ENCODE measurements around the gene EGR4.

The EGR4 gene

DNA sequence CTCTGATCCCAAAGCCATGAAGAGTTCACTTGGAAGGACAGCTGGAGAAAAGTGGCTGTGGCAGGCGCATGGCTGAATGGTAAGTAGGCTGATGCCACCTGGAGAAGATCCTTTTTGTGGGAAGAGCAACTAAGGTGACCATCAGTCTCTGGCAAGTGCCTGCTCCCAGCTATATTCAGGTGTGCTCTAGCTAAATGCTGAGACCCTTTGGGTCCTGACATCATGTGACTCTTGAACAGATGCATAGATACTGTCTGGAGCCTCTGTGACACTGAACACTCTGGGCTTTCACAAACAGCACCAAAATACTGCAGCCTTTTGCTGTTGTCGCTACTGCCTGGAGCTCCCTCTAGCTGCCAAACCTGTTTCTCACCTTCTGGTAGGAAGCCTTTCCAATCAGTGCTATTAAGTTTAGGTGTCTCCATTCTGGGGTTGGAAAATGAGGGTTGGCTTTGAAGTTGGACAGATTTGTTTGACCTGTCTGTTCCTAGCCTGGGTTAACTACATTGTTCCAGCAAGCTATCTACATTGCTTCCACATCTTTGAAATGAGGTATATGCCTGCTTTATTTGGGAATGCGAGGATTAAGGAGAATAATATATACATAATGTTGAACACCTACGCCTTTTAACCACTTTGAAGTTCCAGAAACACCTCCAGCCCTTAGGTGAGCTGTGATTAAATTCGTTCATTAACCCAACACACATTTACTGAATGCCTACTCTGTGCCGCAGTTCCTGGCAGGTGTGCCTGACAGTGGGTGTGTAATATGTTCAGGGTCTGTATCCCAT lies 3.1 kb downstream of the EGR4 start:
- Histone ChIP-seq H3K4me1 (ENCODE audit: control insufficient read depth, insufficient read depth, low read length) (peaks cover 11% of the 10 kb centered on the region), H3K27ac (ENCODE audit: low read depth, low read length) (no peak overlapping the region), H3K9me3 (ENCODE audit: control insufficient read depth, insufficient read depth, low read length) (no peaks in the 10 kb centered on the region), H3K4me3 (ENCODE audit: low read depth, low read length) (no peak overlapping the region), H3K27me3 (ENCODE audit: control insufficient read depth, insufficient read depth, low read length) (peaks cover 98% of the 10 kb centered on the region), H3K9ac (ENCODE audit: low read depth, low read length) (no peak overlapping the region), H3K36me3 (ENCODE audit: control insufficient read depth, insufficient read depth, low read length) (no peaks in the 10 kb centered on the region)

DNA sequence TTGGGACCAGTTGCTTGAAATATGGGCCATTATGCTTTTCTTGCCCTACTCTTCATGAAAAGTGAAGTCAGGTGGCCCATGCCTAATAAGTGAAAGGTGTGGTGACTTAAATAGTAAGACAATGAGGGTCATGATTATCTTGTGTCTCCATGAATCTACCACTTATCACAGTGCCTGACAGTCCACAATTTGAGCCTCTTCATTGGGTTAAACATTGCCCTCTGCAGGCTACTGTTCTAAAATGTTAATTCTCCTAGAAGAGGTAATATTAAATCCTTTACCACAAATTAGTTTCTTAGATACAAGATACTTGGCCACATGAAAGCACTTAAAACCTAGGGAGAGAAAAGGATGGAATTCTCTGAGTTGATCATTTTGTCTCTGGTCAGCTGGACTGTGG lies 4.0 kb downstream of the EGR4 start:
- H3K27ac ChIP-seq (ENCODE audit: low read depth, low read length): no peak overlapping the region

DNA sequence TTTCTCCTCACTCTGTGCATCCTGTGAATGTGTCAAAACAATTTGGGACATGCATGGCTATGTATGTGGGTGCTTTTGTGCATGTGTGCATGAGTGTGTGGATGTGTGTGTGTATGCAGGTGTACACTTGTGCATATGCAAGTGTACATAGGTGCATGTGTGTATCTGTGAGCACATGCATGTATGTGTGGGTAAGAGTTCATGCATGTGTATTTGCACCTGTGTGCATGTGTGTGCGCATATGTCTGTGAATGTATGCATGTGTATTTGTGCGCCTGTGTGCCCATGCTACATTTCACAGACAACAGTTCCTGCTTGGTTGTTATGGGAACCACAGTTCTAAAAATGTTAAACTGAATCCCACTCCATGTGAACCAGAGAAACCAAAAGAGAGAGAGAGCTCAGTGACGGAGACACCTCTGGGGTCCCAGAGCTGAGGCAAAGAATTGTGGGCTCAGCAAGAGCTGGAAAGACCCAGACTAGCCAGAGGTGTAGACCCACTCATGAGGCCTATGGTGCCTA lies 7.2 kb downstream of the EGR4 start:
- Histone ChIP-seq H3K36me3 (ENCODE audit: control insufficient read depth, insufficient read depth, low read length) (no peaks in the 10 kb centered on the region), H3K9me3 (ENCODE audit: control insufficient read depth, insufficient read depth, low read length) (no peaks in the 10 kb centered on the region), H3K4me3 (ENCODE audit: low read depth, low read length) (no peak overlapping the region), H3K27ac (ENCODE audit: low read depth, low read length) (no peak overlapping the region), H3K27me3 (ENCODE audit: control insufficient read depth, insufficient read depth, low read length) (peaks cover 63% of the 10 kb centered on the region), H3K4me1 (ENCODE audit: control insufficient read depth, insufficient read depth, low read length) (peaks cover 20% of the 10 kb centered on the region), H3K9ac (ENCODE audit: low read depth, low read length) (no peak overlapping the region)

More for the DNA sequence above, 4.0 kb downstream of the EGR4 start:
- Histone ChIP-seq H3K4me1 (ENCODE audit: control insufficient read depth, insufficient read depth, low read length) (peaks cover 16% of the 10 kb centered on the region), H3K9me3 (ENCODE audit: control insufficient read depth, insufficient read depth, low read length) (no peaks in the 10 kb centered on the region), H3K4me3 (ENCODE audit: low read depth, low read length) (no peak overlapping the region), H3K9ac (ENCODE audit: low read depth, low read length) (no peak overlapping the region), H3K27me3 (ENCODE audit: control insufficient read depth, insufficient read depth, low read length) (peaks cover 92% of the 10 kb centered on the region), H3K36me3 (ENCODE audit: control insufficient read depth, insufficient read depth, low read length) (no peaks in the 10 kb centered on the region)

DNA sequence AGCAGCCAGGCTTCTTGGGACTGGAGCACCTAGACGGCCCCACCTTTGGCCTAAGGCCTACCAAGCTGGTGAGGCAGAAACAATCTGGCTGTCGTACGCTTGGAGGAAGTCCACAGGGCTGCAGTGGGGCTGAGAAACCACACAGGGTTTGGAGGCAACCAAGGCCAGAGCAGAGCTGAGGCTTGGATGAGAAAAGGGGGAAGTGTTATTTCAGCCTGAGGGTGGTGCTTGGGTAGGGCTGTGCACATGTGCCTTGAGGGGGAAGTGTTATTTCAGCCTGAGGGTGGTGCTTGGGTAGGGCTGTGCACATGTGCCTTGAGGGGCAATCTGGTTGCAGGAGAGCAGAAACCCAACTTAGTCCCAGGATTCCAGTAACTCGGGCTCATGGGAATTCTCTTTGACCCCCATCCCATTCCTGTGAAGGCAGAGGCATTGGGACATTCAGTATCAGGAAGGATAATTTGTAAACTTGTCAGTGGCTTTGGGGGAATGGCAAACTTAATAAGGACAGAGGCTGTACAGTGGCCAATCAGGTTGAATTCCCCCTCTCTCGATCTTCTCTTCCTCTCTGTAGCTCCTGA lies 8.1 kb downstream of the EGR4 start:
- Histone ChIP-seq H3K36me3 (ENCODE audit: control insufficient read depth, insufficient read depth, low read length) (no peaks in the 10 kb centered on the region), H3K4me1 (ENCODE audit: control insufficient read depth, insufficient read depth, low read length) (peaks cover 20% of the 10 kb centered on the region), H3K27ac (ENCODE audit: low read depth, low read length) (no peak overlapping the region), H3K9me3 (ENCODE audit: control insufficient read depth, insufficient read depth, low read length) (no peaks in the 10 kb centered on the region), H3K9ac (ENCODE audit: low read depth, low read length) (peak overlapping the region; percentile 15; the same call in 1 of the 2 replicates), H3K4me3 (ENCODE audit: low read depth, low read length) (peak overlapping the region; percentile 81), H3K27me3 (ENCODE audit: control insufficient read depth, insufficient read depth, low read length) (peaks cover 53% of the 10 kb centered on the region)

DNA sequence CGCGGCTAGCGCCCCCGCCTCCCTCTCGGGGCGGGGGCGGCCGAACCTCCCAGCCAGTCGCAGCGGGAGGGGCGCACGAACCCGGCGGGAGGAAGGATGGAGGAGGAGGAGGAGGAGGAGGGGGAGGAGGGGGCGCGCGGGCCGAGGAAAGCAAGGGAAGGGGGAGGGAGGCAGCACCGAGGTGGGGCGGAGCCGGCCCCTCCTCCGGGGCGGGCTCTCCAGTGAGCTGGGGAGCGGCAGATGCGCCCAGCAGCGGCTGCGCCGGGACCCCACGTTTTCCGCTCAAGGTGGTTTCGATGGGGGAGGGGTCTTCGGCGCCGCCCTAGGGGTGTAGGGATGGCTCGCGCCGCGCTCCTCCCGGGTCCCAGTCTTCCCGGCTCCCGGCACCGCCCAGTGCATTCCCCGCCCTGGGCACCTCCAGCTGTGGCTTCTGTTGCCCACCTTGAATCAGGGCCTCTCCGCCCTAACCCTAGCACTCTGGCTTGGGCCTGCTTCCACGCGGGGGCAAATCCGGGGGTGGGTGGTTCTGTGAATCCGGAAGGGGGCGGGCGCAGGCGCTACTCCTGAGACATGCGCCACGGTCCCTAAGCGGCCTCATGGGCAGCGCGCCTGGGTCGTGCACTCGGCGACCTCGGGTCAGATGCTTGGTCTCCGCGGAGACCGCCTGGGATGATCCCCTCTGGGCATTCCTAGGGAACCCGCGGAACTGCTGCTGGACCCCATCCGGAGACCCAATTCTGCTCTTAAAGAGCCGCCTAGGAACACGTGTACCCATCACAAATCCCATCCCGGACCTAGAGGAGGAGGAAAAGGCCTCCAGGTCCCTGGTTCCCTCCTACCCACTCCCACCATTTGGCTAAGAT lies 8.8 kb downstream of the EGR4 start, which contains the start of gene FBXO41:
Gene FBXO41 (minus strand): TSS at position 183 of the 863 bp plus-strand sequence. CDS start 14,848 bp downstream, outside the sequence.
- Histone ChIP-seq H3K36me3 (ENCODE audit: control insufficient read depth, insufficient read depth, low read length) (no peaks in the 10 kb centered on the region), H3K4me3 (ENCODE audit: low read depth, low read length) (peak within 1 kb of the TSS; percentile 81), H3K27me3 (ENCODE audit: control insufficient read depth, insufficient read depth, low read length) (peaks cover 46% of the 10 kb centered on the region), H3K27ac (ENCODE audit: low read depth, low read length) (peak within 1 kb of the TSS; percentile 43), H3K9me3 (ENCODE audit: control insufficient read depth, insufficient read depth, low read length) (no peaks in the 10 kb centered on the region), H3K9ac (ENCODE audit: low read depth, low read length) (peak within 1 kb of the TSS; percentile 65), H3K4me1 (ENCODE audit: control insufficient read depth, insufficient read depth, low read length) (peaks cover 20% of the 10 kb centered on the region)

DNA sequence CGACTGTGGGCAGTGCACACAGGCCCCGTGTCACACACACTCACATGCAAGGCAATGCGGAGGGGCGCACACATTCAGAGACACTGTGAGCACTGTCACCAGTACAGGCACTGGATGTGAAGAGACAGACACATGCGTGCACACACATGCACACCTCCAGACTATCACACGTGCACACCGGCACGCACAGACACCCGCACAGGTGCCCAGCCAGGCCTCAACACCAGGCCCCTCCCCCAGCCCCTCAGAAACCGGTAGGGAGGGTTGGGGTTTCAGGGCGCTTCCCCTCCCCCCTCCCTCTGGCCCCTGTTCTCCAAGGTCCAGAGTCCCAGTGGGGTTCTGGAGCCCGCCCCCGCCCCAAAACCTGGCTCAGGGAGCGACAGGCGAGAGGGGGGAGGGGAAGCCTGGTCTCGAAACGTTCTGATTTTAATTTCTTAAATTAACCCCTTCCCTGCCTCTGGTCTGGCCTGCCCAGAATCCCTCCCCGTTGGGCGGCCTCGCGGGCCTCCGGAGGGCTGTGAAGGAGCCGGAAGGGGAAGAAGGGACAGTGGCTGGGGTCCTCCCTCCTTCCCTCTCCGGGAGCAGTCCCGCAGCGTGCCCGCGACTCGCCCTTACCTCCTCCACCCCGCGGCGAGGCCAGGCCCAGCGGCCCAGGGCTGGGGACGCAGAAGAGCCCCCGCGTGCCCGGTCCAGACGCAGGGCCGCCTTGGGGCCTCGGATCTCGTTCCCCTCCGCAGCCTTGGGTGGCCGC lies 9.6 kb downstream of the EGR4 start:
- Histone ChIP-seq H3K9ac (ENCODE audit: low read depth, low read length) (peak overlapping the region; percentile 65), H3K9me3 (ENCODE audit: control insufficient read depth, insufficient read depth, low read length) (no peaks in the 10 kb centered on the region), H3K27me3 (ENCODE audit: control insufficient read depth, insufficient read depth, low read length) (peaks cover 38% of the 10 kb centered on the region), H3K36me3 (ENCODE audit: control insufficient read depth, insufficient read depth, low read length) (no peaks in the 10 kb centered on the region), H3K4me1 (ENCODE audit: control insufficient read depth, insufficient read depth, low read length) (peaks cover 20% of the 10 kb centered on the region), H3K27ac (ENCODE audit: low read depth, low read length) (peak overlapping the region; percentile 43), H3K4me3 (ENCODE audit: low read depth, low read length) (peak overlapping the region; percentile 81)

DNA sequence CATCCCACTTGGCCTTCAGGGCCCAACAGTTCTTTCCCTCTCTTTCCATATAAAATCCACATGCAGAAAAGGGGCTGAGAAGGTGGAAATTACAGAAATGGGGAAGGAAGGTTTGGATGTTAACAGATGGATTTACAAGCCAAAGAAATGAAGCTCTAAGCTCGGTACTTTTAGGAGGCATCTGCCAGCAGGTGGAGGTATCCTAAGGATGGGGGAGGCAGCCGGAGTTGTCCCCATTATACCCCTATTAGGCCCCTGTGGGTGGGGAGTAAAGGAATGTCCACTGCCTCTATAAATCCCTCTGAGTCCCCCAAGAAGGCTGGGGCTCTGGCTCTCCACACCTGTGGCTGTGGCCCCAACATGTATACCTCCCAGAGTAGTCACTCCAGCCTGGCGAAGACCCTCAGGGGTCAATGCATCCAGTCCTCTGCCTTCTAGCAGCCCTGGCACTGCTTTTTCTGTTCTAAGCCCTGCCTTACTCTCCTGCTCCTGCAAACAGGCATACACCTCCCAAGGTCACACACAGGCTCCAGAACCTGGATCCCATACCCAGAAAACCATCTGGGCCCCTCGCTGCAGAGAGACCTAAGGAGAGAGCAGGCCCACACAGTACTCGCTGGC lies 10.3 kb downstream of the EGR4 start:
- Histone ChIP-seq H3K4me1 (ENCODE audit: control insufficient read depth, insufficient read depth, low read length) (peaks cover 20% of the 10 kb centered on the region), H3K9ac (ENCODE audit: low read depth, low read length) (peak overlapping the region; percentile 30; the same call in 1 of the 2 replicates), H3K36me3 (ENCODE audit: control insufficient read depth, insufficient read depth, low read length) (no peaks in the 10 kb centered on the region), H3K27ac (ENCODE audit: low read depth, low read length) (peak overlapping the region; percentile 6), H3K9me3 (ENCODE audit: control insufficient read depth, insufficient read depth, low read length) (no peaks in the 10 kb centered on the region), H3K27me3 (ENCODE audit: control insufficient read depth, insufficient read depth, low read length) (peaks cover 31% of the 10 kb centered on the region), H3K4me3 (ENCODE audit: low read depth, low read length) (peak overlapping the region; percentile 81)

DNA sequence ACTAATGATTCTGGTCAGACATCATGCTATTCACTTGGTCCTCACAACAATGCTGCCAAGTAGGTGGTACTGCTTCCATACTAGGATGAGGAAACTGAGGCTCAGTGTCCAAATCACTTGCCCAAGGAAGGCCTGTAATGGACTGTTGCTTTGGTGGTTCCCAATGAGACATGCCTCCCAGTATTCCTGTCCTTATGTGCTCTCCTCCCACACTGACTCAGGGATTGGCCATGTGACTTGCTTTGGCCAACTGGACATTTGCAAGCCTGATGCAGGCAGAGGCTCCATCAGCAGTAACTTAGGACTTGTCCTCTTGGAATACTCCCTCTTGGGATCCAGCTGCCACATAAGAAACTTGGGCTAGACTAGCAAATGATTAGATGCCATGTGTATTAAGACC lies 12.1 kb downstream of the EGR4 start:
- H3K4me3 ChIP-seq (ENCODE audit: low read depth, low read length): no peak overlapping the region
- peaks cover 20% of the 10 kb centered on the region for H3K4me1 ChIP-seq (ENCODE audit: control insufficient read depth, insufficient read depth, low read length)
- no peaks in the 10 kb centered on the region for H3K9me3 ChIP-seq (ENCODE audit: control insufficient read depth, insufficient read depth, low read length)
- no peak overlapping the region for H3K9ac ChIP-seq (ENCODE audit: low read depth, low read length)
- peaks cover 13% of the 10 kb centered on the region for H3K27me3 ChIP-seq (ENCODE audit: control insufficient read depth, insufficient read depth, low read length)
- no peak overlapping the region for H3K27ac ChIP-seq (ENCODE audit: low read depth, low read length)
- H3K36me3 ChIP-seq (ENCODE audit: control insufficient read depth, insufficient read depth, low read length): no peaks in the 10 kb centered on the region

DNA sequence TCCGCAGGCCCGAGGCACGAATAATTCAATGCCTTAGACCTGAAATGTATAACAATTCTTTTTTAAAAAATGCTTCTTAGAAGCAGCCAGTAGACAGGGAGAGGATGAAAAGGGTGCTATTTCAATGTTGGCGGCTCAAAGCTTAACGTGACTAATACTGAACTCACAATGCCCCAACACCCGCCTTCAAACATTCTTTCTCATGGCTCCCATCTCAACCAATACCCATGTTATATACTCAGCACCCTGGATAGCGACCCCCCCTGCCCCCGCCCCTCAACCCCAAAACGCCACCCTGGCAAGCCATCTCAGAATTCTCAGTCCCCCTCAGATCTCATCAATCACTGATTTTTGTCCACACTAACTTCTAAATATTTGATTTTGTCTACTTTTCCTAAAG lies 13.5 kb downstream of the EGR4 start:
- Histone ChIP-seq H3K27me3 (ENCODE audit: control insufficient read depth, insufficient read depth, low read length) (no peaks in the 10 kb centered on the region), H3K9ac (ENCODE audit: low read depth, low read length) (no peak overlapping the region), H3K4me1 (ENCODE audit: control insufficient read depth, insufficient read depth, low read length) (peaks cover 13% of the 10 kb centered on the region), H3K27ac (ENCODE audit: low read depth, low read length) (no peak overlapping the region), H3K9me3 (ENCODE audit: control insufficient read depth, insufficient read depth, low read length) (no peaks in the 10 kb centered on the region), H3K4me3 (ENCODE audit: low read depth, low read length) (no peak overlapping the region), H3K36me3 (ENCODE audit: control insufficient read depth, insufficient read depth, low read length) (no peaks in the 10 kb centered on the region)

DNA sequence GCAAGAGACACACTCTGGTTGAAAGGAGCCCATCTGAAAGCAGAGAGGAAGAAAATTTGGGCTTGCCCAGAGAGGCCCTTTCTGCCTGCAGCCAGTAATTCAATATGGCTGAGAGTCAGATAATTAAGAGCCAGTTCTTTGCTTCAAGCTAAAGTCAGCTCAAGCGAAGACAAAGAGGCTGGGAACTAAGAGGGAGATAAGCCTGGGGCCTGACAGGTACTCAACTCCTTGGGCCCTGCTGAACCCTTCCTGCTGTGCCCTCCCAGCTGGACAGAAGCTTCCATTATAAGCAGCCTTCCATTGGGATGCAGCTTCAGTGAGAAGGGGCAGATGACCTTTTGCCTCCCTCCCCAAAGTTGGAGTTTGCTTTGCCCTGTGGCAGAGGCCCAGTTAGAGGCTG lies 21.1 kb downstream of the EGR4 start:
- Histone ChIP-seq H3K27me3 (ENCODE audit: control insufficient read depth, insufficient read depth, low read length) (peaks cover 29% of the 10 kb centered on the region), H3K4me3 (ENCODE audit: low read depth, low read length) (no peak overlapping the region), H3K4me1 (ENCODE audit: control insufficient read depth, insufficient read depth, low read length) (no peaks in the 10 kb centered on the region), H3K36me3 (ENCODE audit: control insufficient read depth, insufficient read depth, low read length) (no peaks in the 10 kb centered on the region), H3K9ac (ENCODE audit: low read depth, low read length) (no peak overlapping the region), H3K9me3 (ENCODE audit: control insufficient read depth, insufficient read depth, low read length) (no peaks in the 10 kb centered on the region), H3K27ac (ENCODE audit: low read depth, low read length) (peak overlapping the region; percentile 37)

Data from HUES48 (cell line).